Measurements from ENCODE around the gene FGGY.

FGGY gene

GRCh38 chr1:59678040-59678439 is 381.1 kb downstream of the FGGY start:
- DNase-seq = no peak
- TF ChIP-seq CTCF (IDR thresholded peaks at IDR 0.05; ENCODE audit: low read depth, low read length) = no peak
- Histone ChIP-seq H3K27ac (no peak overlapping the region), H3K9me3 (ENCODE audit: severe bottlenecking) (no peaks in the 10 kb centered on the region), H3K4me3 (ENCODE audit: low read depth, low read length) (no peak overlapping the region), H3K27me3 (ENCODE audit: insufficient read depth, low read depth, severe bottlenecking) (no peaks in the 10 kb centered on the region), H3K36me3 (no peaks in the 10 kb centered on the region)

- peak; percentile 32 for DNase-seq
- H3K27ac ChIP-seq = peak overlapping the region; percentile 14; the same call in 1 of the 2 replicates
- no peak for TF ChIP-seq CTCF (IDR thresholded peaks at IDR 0.05; ENCODE audit: low read depth, low read length)
- H3K9me3 ChIP-seq (ENCODE audit: severe bottlenecking) = no peaks in the 10 kb centered on the region
- H3K4me3 ChIP-seq (ENCODE audit: low read depth, low read length) = no peak overlapping the region
- H3K36me3 ChIP-seq = no peaks in the 10 kb centered on the region
- H3K27me3 ChIP-seq (ENCODE audit: insufficient read depth, low read depth, severe bottlenecking) = no peaks in the 10 kb centered on the region
These were observed 381.8 kb downstream of the FGGY start for GRCh38 chr1:59678493-59679228.

GRCh38 chr1:59680044-59680443 is 383.1 kb downstream of the FGGY start:
- Histone ChIP-seq H3K36me3 (no peaks in the 10 kb centered on the region), H3K27me3 (ENCODE audit: insufficient read depth, low read depth, severe bottlenecking) (no peaks in the 10 kb centered on the region), H3K9me3 (ENCODE audit: severe bottlenecking) (no peaks in the 10 kb centered on the region), H3K27ac (peak overlapping the region; percentile 7; the same call in 1 of the 2 replicates), H3K4me3 (ENCODE audit: low read depth, low read length) (no peak overlapping the region)
- DNase-seq = no peak
- TF ChIP-seq CTCF (IDR thresholded peaks at IDR 0.05; ENCODE audit: low read depth, low read length) = no peak

GRCh38 chr1:59682396-59683080 is 385.6 kb downstream of the FGGY start:
- TF ChIP-seq CTCF (IDR thresholded peaks at IDR 0.05; ENCODE audit: low read depth, low read length) = no peak
- H3K27ac ChIP-seq = no peak overlapping the region

GRCh38 chr1:59683197-59683596 is 386.3 kb downstream of the FGGY start:
- Histone ChIP-seq H3K36me3 (no peaks in the 10 kb centered on the region), H3K27me3 (ENCODE audit: insufficient read depth, low read depth, severe bottlenecking) (no peaks in the 10 kb centered on the region), H3K9me3 (ENCODE audit: severe bottlenecking) (no peaks in the 10 kb centered on the region), H3K27ac (no peak overlapping the region), H3K4me3 (ENCODE audit: low read depth, low read length) (no peak overlapping the region)
- no peak for DNase-seq
- no peak for TF ChIP-seq CTCF (IDR thresholded peaks at IDR 0.05; ENCODE audit: low read depth, low read length)

More at GRCh38 chr1:59682396-59683080, 385.6 kb downstream of the FGGY start:
- Histone ChIP-seq H3K36me3 (no peaks in the 10 kb centered on the region), H3K27me3 (ENCODE audit: insufficient read depth, low read depth, severe bottlenecking) (no peaks in the 10 kb centered on the region), H3K4me3 (ENCODE audit: low read depth, low read length) (no peak overlapping the region), H3K9me3 (ENCODE audit: severe bottlenecking) (no peaks in the 10 kb centered on the region)
- no peak for DNase-seq
